ENCODE measurements around the gene COX8A.
"Not testable (repeated sequence)": the region's sequence is repeated elsewhere in the genome, so short reads cannot be mapped to it uniquely, and the experiment has no call there.

The COX8A gene, protein sequence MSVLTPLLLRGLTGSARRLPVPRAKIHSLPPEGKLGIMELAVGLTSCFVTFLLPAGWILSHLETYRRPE

DNA sequence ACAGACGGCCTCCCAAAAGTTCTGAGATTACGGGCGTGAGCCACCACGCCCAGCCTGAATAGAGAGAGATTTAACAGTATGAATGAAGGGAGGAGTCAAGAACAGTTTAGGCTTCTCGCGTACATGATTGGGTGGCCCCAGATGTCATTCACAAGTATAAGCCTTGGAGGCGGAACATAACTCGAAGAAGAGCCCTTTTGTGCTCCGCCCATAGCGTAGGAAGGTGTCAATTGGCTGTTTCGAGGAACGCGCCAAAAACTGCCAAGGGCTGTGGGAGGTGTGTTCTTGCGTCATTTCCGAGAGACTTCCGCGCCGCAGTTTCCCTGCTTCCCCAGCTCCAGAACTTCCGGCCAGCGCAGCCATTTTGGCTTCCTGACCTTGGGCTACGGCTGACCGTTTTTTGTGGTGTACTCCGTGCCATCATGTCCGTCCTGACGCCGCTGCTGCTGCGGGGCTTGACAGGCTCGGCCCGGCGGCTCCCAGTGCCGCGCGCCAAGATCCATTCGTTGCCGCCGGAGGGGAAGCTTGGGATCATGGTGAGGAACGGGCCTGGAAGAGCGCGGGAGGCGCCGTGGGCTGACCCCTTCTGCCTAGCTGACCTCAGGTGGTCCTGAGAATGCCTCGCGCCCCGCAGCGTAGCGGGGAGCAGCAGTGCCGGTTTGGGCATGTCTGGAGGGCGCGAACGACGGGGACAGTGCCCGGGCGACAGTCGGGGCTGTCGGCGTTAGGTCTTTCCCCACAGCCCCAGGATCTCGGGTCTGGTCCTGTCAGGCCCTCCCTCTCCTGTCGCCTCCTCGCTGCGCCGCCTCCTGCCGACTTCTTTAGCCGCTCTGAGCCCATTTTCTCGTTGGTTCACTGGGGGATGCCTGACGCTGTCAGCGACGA, at the start of gene COX8A:
Gene COX8A (plus strand): TSS at position 362 of the 885 bp plus-strand sequence. CDS start 61 bp downstream, at position 423.
- DNase-seq (ENCODE audit: low read depth) = peak; percentile 100

DNA sequence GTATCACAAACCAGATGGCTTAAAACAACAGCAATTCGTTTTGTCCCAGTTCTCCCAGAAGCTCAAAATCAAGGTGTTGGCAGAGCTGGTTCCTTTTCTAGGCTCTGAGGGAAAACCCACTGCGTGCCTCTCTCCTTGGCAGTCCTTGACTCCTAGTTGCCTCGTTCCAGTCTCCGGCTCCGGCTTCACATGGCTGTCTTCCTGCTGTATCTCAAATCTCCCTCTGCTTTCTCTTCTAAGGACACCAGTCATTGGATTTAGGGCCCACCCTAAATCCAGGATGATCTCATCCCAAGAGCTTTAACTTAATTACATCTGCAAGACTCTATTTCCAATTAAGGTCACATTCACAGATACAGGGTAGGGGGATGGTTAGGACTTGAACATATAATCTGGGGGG, 44.8 kb upstream of the COX8A start:
- no peak for DNase-seq (ENCODE audit: low read depth)

DNA sequence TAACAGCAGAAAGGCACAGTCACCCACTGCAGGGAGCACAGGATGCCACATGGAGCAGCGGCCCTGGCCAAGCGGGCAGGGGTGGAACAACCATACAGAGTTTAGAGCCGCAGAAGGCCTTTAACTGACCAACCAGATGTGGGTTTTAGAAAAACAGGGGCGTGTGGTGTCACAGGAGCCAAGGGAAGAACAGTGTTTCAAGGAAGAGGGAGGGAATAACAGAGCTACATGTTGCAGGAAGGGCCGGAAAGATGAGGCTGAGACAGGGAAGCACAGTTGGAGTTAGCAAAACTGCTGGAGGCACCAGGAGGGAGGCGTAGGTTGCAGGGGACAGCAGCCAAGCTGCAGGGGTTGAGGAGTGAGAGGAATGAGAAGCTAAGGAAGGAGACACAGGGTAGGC, 43.4 kb upstream of the COX8A start:
- DNase-seq (ENCODE audit: low read depth) = no peak

DNA sequence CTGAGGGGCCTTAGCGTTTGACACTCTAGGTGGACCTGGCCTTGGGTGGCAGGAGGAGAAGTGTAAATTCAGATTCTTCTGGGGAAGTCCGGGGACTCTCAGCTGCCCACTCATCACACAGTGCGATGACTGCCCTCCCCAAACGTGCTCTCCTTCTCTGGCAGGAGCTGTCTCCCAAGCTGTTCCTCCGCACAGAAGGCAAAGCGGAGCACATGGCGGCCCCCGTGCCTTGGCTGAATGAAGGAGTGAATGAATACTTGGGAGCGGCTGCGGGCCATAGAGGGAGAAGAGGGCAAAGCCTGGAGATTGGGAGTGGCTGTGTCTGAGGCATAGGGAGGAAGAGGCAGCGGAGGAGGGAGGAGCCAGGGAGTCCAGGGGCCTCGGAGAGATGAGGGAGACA, 42.5 kb upstream of the COX8A start:
- DNase-seq (ENCODE audit: low read depth) = no peak

DNA sequence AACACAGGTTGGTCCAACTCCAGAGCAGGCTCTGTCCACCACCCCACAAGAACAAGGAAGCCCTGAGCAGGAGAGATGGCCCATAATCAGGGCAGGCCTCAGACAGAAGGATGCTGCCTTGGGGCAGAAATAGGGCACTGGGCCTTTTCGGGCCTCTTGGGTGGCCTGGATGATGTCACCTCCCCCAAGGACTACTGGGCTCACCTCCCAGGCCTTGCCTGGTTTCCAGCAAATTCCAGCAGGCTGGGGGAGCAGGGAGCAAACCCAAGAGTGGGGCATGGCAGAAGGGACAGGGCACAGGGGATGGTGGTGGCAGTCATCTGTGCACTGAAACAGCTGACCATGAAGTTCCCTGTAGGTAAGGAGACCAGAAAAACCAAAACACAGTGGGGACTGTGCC, 41.0 kb upstream of the COX8A start:
- DNase-seq (ENCODE audit: low read depth) = peak; percentile 36

DNA sequence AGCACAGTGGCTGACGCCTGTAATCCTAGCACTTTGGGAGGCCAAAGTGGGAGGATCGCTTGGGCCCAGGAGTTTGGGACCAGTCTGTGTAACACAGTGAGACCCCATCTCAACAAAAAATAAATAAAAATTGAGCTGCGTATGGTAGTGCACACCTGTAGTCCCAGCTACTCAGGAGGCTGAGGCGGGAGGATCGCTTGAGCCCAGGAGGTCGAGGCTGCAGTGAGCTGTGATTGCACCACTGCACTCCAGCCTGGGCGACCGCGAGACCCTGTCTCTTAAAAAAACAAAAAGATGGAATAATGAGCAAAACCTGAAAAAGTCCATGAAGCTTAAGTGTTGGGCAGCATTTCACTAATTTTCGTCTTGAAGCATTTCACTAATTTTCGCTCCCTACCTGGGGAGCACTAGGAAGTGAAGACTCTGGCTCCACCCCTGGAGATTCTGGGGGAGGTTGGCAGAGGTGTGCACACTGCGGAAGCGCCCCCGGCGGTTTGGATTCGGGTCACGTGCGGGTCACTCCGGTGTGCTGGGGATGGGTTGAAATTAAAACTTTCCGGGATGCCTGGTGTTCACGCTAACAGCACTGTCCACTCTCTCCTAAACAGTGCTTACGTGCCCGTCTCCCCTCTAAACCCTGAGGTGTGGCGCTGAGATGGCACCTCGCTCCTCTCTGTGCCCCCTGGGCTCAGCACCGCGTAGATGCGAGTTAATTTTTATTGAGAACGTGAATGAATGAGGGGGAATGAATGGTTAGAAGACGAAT, 36.5 kb upstream of the COX8A start:
- DNase-seq (ENCODE audit: low read depth) = no peak

DNA sequence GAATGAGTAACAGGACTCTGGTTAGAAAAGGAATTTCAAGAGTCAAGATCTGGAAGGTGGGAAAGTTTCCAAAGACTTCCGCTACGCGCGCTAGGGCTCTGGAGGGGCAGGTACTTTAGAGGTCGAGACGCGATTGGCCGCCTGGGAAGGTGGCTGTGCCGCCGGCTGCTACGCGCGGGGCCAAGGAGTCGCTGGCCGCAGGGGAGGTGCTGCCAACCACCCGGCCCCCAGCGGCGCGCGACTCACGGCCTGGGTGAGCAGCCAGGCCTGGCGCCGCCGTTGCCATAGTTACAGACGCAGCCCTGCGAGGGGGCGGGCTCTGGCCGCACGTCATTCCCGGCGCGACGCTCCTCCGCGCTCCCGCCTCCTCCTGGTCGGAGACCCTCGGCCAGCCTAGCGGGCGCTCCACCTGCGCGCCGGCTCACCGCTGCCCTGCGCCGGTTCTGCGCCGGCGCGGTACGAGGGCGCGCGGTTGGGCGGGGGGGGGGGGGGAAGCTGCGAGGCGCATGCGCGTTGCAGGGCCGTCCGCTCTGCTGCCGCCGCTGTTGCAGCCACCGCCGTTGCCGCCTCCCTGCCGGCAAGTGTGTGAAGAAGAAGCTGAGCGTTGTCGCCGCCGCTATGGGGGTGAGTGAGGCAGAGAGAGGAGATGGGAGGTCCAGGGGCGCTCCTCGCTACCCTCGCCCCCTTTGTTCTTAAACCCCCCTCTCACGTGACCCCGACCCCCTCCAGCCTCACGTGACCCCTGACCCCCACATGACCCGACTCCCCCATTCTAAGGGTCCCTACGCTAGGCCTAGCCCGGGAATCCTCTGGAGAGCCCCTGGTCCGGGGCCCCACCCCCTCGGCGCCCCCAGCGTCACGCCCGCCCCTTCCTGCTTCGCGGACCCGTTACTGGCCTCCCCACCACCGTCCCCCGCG, 35.7 kb upstream of the COX8A start, which contains the start of gene NAA40:
Gene NAA40 (plus strand): TSS at position 524 of the 918 bp plus-strand sequence. CDS start 95 bp downstream, at position 619.
- DNase-seq (ENCODE audit: low read depth) = peak; percentile 96

DNA sequence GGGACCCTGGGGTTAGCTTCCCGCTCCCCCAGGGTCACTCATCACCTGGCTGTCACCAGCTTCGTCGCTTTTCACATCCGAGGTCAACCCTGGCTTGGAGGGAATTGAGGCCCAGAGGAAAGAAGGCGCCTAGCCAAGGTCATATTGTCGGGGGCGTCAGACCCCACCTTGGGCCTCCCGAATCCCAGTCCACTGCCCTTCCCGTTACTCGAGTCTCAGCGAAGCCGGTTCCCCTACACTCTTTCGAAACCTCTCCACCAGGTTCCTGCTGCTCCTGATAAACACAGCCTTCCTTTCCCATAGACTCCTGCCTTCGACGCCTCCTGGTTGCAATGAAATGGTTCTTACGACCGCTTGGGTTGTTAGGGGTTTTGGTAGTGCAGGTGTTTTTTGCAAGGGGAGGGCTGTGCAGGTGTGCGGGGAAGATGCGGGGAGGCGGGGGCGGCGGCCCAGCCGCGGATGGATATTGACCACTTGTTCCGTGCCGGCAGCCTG, 35.0 kb upstream of the COX8A start:
- DNase-seq (ENCODE audit: low read depth) = peak; percentile 29

DNA sequence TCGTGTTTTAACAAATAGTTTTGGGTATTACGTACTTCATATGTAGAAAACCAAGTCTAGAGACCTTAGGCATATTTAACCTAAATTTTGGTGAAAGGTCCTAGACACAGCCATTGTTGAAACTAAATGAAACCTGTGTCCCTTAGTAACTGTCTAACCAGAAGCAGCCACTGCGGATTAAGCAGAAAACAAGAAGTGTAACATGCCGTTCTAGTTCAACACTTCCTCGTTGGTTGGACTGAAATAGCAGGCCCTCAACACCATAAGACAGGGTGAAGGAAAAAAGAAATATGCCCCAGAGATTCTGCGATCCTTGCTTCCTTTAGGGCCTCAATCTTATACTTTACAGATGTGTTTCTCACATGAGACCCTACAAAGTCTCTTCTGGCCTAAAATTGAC, 33.6 kb upstream of the COX8A start:
- DNase-seq (ENCODE audit: low read depth) = no peak

DNA sequence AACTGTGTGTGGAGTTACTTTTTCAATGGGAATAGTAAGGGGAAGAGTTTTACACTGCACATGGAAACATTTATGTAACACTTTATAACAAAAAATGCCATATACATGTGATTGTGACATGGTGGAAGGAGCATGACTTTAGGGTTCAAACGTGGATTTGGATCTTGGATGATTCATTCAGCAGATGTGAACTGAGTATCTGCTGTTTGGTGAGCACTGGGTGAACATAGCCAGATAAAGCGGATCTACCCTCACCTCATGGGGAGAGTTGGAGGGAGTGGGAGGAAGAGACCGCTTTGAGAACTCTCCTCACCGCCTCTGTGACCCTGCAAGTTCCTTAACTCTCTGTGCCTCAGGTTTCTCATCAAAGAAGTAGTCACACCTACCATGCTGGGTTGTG, 32.5 kb upstream of the COX8A start:
- DNase-seq (ENCODE audit: low read depth) = no peak

DNA sequence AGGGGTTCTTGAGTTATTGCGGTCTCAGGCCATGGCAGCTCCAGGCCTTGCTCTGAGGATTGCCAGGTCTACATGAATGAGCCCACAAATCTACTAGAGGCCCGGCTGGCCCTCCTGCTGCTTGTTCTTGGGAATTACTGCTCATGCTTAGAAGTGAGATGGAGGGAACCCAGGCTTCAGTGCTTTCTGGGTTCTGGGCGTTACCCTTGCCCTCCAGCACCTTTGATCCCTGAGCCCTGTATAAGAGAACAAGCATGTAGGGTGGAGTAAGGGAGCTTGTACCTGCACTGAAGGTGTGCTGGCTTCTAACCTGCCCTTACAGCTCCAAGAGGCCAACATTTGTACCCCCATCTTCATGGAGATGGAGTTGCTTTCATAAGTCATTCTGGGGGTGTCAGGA, 31.6 kb upstream of the COX8A start:
- DNase-seq (ENCODE audit: low read depth) = no peak

DNA sequence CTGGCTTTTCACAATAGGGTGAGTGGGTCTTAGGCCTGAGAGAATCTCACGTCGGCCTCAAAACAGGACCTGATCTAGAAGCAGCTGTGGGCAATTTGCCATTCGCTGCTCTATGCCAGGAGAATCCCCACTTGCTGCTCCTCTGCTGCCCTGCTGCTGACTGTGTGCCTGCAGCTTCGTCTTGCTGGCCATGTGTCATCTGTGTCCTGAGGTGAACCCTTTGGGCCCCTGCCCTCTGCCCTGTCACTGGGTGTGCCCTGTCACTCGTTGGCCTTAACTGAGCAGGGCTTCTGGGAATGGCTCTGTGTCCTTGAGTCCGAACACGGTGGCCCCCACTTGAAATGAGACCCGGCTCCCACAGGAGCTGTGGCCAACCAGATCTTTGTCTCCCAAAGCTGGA, 29.4 kb upstream of the COX8A start:
- DNase-seq (ENCODE audit: low read depth) = peak; percentile 33

DNA sequence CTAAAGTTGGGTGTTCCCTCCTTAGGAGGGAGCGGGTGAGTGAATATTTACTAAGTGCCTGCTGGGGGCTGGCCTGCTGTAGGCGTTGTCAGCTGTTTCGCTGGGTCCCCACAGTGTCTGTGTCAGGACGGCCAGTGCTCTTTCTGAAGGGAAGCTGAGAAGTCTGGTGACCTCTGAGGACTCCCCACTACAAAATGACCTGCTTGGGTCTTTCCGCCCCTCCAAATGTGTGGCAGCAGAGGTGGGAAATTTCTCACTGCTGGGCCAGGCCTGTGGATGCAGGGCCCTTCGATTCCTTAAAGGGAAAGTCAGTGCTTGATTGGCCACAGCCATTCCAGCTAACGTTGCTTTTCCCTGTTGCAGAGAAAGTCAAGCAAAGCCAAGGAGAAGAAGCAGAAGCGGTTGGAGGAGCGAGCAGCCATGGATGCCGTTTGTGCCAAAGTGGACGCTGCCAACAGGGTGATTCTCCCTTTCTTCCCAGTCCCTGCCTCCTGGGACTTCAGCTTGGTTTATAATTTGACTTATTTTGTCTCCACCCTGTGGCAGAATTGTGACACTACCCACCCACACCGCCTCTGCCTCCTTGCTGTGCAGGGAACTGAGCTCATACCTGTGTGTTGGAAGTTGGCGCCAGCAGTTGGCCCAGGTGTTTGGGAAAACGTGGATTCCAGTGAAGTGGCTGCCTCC, 28.8 kb upstream of the COX8A start:
- DNase-seq (ENCODE audit: low read depth) = peak; percentile 79

DNA sequence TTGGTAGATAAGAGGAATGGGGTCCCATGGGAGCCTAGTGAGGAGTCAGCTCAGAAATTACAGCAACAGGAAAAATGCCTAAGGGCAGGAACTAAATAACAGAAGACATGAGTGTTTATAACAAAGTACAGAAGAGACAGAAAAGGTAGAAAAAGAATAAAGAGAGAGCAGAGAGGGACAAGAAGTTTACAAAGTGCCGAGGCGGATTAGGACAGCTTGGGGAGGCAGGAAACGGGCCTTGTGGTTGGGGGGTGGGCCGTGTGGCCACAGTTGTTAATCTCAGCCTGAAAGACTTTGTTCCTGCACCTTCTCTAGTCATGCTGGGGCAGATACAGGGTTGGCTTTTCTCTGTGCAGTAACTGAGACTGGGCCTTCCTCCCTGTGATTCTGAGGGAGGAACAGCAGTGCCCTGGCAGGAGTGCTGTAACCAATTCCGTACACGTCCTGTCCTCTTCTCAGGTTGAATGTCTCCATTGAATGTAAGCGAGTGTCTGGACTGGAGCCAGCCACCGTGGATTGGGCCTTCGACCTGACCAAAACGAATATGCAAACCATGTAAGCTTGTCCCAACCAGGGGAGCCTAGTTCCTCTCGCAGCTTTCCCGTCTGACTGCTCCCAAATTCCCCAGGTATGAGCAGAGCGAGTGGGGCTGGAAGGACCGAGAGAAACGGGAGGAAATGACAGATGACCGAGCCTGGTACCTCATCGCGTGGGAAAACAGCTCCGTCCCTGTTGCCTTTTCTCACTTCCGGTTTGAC, 22.5 kb upstream of the COX8A start:
- no peak for DNase-seq (ENCODE audit: low read depth)

DNA sequence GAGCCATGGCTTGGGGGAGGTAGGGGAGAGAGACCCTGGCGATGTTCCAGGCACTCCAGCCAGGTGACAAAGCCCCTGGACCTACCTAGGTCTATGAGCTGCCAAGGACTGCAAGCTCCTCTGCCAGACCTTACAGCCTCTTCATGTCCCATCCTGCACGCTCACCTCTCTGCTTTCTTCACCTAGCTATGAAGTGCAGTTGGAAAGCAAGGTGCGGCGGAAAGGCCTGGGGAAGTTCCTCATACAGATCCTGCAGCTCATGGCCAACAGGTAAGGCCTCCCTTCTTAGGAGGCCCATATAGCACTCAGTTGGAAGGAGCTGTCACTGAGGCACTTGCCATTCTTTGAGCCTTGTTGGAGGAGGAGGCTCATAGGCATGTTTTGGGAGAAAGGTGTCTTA, 21.9 kb upstream of the COX8A start:
- no peak for DNase-seq (ENCODE audit: low read depth)

DNA sequence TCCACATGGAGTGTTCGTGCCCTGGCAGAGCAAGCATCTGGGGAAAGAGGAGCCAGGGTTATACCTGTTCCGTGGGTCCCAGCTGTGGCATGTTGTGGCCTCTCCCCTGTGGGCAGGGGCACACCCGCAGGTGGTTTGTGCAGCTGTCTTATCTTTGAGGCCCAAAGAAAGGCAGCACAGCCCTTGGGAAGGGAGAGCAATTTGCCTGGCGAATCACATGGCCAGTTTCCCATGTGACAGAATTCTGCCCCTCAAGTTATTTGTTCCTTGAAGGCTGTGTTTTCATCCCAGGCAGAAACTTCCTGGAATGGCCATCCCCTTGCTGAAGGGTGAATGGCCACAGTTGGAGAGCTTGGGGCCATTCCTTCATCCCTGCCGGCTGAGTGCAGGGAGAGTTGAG, 16.4 kb upstream of the COX8A start:
- no peak for DNase-seq (ENCODE audit: low read depth)

DNA sequence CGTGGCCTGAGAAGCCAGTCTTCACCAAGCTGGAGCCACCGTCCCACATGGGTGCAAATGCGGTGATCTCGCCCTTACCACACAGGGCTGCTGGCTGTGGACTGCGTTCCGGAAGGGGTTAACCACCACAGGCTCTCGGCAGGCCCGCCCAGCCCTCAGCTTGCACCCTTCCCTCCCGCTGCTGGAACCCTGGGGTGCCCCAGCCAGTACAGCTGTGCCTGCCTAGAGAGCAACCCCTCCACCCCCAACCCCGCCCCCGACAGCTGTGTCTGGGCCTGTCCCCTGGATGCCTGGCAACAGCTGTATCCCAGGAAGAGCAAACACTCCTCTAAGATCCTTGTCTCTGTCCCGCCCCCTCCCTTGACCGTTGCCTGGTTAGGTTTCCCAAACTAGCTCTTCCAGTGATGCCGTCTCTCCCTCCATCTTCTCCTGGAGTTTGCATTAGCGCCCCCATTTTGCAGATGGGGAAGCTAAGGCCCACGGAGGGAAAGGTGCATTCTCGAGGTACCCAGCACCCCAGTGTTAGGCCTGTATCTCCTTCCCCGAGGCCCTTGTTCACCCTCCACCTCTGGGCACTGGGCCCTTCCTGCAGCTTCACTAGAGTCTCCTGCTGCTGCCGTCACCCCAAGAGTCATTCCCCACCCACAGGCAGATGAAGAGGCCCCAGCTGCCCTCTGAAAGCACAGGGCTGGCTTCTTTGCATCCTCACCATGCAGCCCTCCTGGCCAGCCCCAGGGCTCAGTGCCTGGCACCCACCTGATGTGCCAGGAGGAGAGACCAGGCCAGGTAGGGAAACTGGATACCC, 12.6 kb upstream of the COX8A start:
- DNase-seq (ENCODE audit: low read depth) = peak; percentile 38

DNA sequence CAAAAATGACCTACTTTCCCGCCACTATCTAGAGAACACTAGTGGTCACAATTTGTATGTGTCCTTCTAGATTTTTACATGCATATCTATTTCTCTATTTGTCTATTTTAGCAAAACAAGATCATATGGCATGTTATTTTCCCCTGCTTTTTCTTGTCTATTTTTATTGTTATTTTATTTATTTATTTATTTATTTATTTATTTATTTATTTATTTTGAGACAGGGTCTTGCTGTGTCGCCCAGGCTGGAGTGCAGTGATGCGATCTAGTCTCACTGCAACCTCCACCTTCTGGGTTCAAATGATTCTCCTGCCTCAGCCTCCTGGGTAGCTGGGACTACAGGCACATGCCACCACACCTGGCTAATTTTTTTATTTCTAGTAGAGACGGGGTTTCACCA, 10.5 kb upstream of the COX8A start:
- DNase-seq (ENCODE audit: low read depth) = not testable (repeated sequence)

DNA sequence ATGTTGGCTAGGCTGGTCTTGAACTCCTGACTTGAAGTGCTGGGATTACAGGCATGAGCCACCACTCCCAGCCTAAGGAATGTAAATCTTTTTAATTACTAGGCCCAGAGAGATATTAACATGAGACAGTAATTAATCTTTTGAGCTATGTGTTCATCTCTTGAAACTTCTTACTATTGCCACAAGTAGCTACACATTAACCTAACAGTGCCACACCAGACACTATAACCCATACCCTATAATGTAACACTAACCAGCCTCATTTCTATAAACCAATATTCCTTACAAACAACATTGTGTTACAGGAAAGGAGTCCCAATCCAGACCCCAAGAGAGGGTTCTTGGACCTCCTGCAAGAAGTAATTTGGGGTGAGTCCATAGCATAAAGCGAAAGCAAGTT, 8.0 kb upstream of the COX8A start:
- no peak for DNase-seq (ENCODE audit: low read depth)

DNA sequence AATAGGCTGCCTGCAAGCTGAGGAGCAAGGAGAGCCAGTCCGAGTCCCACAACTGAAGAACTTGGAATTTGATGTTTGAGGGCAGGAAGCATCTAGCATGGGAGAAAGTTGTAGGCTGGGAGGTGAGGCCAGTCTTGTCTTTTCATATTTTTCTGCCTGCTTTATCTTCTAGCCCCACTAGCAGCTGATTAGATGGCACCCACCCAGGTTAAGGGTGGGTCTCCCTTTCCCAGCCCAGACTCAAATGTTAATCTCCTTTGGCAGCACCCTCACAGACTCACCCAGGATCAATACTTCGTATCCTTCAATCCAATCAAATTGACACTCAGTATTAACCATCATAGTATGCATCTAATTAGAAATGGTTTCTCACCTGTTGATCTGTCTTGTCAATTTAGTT, 5.0 kb upstream of the COX8A start:
- DNase-seq (ENCODE audit: low read depth) = no peak

Measured in EH (cell line).